Fibroblast of peridontal ligament (primary cell): ENCODE results near the gene CAPZA3.
"Not testable (repeated sequence)": the region's sequence is repeated elsewhere in the genome, so short reads cannot be mapped to it uniquely, and the experiment has no call there.

ENCODE experiments used
- DNase-seq: peaks from one replicate; pipeline ENCODE4 v3.0.0-alpha.2; 2010; ENCODE audit errors: extremely low read depth

Gene CAPZA3

GRCh38 chr12:18737819-18738218 is at the start of gene CAPZA3, which contains the start of gene PLCZ1:
CAPZA3 (plus strand) TSS chr12:18738119; CDS start chr12:18738269, 150 bp downstream.
PLCZ1 (minus strand) TSS chr12:18738012; CDS start chr12:18737371, 641 bp downstream.
- DNase-seq = no peak

- DNase-seq = no peak
These were observed 48.1 kb upstream of the CAPZA3 start for GRCh38 chr12:18689771-18690170.

GRCh38 chr12:18690653-18691052 is 47.3 kb upstream of the CAPZA3 start:
- DNase-seq = peak; percentile 27

GRCh38 chr12:18693986-18694385 is 43.9 kb upstream of the CAPZA3 start:
- DNase-seq = not testable (repeated sequence)

GRCh38 chr12:18696971-18697602 is 40.8 kb upstream of the CAPZA3 start:
- peak; percentile 72 for DNase-seq

- peak; percentile 97 for DNase-seq
These were observed 37.6 kb upstream of the CAPZA3 start for GRCh38 chr12:18700271-18700670.

- peak; percentile 18 for DNase-seq
These were observed 34.6 kb upstream of the CAPZA3 start for GRCh38 chr12:18703321-18703720.

GRCh38 chr12:18703911-18704310 is 34.0 kb upstream of the CAPZA3 start:
- no peak for DNase-seq

GRCh38 chr12:18706798-18707197 is 31.1 kb upstream of the CAPZA3 start:
- peak; percentile 25 for DNase-seq

GRCh38 chr12:18716236-18716635 is 21.7 kb upstream of the CAPZA3 start:
- DNase-seq = peak; percentile 21

- DNase-seq = no peak
These were observed 19.5 kb upstream of the CAPZA3 start for GRCh38 chr12:18718462-18718861.

GRCh38 chr12:18719922-18720510 is 17.9 kb upstream of the CAPZA3 start:
- no peak for DNase-seq

- DNase-seq = no peak
These were observed 17.2 kb upstream of the CAPZA3 start for GRCh38 chr12:18720690-18721089.

- DNase-seq = no peak
These were observed 16.5 kb upstream of the CAPZA3 start for GRCh38 chr12:18721452-18721851.

- peak; percentile 63 for DNase-seq
These were observed 14.2 kb upstream of the CAPZA3 start for GRCh38 chr12:18723752-18724151.

- no peak for DNase-seq
These were observed 6.8 kb upstream of the CAPZA3 start for GRCh38 chr12:18731156-18731555.

GRCh38 chr12:18747895-18748294 is 10.0 kb downstream of the CAPZA3 start:
- peak; percentile 82 for DNase-seq

GRCh38 chr12:18749386-18749957 is 11.6 kb downstream of the CAPZA3 start:
- peak; percentile 46 for DNase-seq

- DNase-seq = peak; percentile 56
These were observed 12.2 kb downstream of the CAPZA3 start for GRCh38 chr12:18750085-18750484.

- no peak for DNase-seq
These were observed 13.9 kb downstream of the CAPZA3 start for GRCh38 chr12:18751866-18752265.

GRCh38 chr12:18752280-18752920 is 14.5 kb downstream of the CAPZA3 start:
- DNase-seq = peak; percentile 95

GRCh38 chr12:18752947-18753346 is 15.0 kb downstream of the CAPZA3 start:
- DNase-seq = no peak
